NCI-H82 treated with DMSO at 0.1 percent for 48 hours (cell line): ENCODE data around the gene TNFRSF8.
"Not testable (repeated sequence)": the region's sequence is repeated elsewhere in the genome, so short reads cannot be mapped to it uniquely, and the experiment has no call there.

ENCODE experiments used
- DNase-seq: peaks from one replicate; lab custom pipeline; 2025; ENCODE audit not compliant: unreplicated experiment; lab: John Stamatoyannopoulos, UW

The TNFRSF8 gene

DNA sequence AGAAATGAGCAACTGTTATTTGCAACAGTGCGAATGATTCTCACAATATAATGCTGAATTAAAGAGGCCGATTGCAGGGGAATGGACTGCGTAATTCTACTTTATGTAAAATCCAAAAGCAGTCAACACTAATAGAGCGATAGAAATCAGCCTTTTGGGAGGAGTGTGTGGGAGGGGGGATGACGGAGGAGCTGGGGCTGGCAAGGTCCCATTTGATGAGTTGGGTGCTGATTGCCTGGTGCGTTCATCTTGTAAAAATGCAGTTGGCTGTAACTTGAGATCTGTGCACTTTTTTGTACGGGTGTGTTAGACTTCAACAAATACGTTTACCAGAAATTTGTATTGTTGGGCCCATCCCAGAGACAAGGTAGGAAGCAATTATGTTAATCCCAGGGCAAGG lies 20.7 kb downstream of the TNFRSF8 start:
- DNase-seq, result no peak

GRCh38 chr1:12085643-12086260 lies 22.6 kb downstream of the TNFRSF8 start:
- no peak for DNase-seq

GRCh38 chr1:12087797-12088314 lies 24.8 kb downstream of the TNFRSF8 start:
- no peak for DNase-seq

GRCh38 chr1:12088607-12089006 lies 25.5 kb downstream of the TNFRSF8 start:
- DNase-seq, result no peak

DNA sequence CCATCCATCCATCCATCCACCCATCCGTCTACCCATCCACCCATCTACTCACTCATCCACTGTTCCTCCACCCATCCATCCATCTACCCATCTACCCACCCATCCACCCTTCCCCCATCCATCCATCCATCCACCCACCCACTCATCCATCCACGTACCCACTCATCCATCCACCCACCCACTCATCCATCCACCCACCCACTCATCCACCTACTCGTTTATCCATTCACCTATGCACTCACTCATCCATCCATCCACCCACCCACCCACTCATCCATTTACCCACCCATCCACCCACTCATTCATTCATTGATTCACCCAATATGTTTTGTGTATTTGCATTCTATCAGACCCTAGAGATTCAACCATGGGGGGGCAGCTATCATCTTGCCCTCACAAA lies 27.2 kb downstream of the TNFRSF8 start:
- no peak for DNase-seq

DNA sequence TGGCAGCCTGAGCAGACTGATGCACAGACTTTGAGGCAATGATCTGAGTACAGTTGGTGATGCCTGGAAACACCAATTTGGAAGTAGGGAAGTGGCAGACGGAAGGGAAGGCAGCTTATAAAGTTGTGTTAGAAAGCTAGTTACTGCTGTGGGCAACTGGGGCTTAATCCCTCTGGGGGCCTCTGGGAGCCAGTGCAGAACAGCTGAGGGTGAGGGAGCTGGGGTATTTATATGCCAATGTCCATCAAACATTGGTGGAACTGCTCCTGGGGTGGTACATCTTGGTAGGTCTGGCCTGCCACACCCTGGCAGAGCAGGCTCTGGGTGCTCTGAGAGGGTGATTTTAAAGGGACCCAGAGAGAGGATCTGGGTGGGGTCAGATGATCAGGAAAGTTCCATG lies 28.1 kb downstream of the TNFRSF8 start:
- no peak for DNase-seq

DNA sequence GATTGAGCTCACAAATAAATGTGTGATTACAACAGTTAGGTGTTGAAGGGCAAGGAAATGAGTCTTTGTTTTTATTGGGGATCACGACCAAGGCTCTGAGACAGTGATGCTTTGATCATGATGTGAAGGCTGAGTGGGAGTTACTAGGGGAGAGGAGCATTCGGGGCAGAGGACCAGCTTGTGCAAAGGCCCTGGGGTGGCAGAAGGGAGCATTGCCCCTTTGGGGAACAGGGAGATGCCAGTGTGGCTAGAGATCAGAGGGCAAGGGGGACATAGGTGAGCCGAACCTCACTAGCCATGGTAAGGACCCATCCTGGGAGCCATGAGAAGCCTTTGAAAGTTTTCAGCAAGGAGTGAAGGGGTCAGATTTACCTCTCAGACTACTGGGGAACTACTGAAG lies 31.1 kb downstream of the TNFRSF8 start:
- no peak for DNase-seq

- no peak for DNase-seq
These were observed 32.6 kb downstream of the TNFRSF8 start for GRCh38 chr1:12095452-12096263.

- DNase-seq, result no peak
These were observed 33.5 kb downstream of the TNFRSF8 start for GRCh38 chr1:12096615-12097014.

- no peak for DNase-seq
These were observed 34.2 kb downstream of the TNFRSF8 start for GRCh38 chr1:12097321-12097720.

DNA sequence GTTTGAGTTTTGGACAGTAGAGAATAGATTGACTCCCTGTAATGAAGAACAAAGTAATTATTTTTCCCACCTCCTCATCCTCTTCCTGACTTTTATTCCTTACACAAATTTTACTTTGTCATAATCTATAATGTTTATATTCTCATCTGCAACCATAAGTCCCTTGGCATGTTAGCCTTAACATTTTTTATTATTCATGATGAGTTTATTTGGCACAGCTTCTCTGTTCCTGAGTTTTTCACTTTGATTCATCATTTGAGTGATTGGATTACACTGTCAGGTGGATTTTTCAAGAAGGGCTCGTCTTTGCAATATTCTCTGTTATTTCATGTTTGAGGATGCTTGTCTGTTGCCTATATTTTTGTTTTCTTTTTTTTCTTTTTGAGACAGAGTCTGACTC lies 35.7 kb downstream of the TNFRSF8 start:
- no peak for DNase-seq

- no peak for DNase-seq
These were observed 36.5 kb downstream of the TNFRSF8 start for GRCh38 chr1:12099610-12100009.

- DNase-seq, result no peak
These were observed 37.0 kb downstream of the TNFRSF8 start for GRCh38 chr1:12100071-12100470.

DNA sequence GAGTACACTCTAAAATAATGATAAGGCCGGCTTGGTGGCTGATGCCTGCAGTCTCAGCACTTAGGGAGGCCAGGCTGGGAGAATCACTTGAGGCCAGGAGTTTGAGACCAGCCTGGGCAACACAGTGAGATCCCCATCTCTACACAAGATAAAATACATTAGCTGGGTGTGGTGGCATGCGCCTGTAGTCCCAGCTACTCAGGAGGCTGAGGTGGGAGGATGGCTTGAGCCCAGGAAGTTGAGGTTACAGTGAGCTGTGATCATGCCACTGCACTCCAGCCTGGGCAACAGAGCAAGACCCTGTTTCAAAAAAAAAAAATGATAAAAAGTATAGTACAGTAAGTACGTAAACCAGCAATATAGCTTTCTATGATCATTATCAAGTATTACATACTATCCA lies 38.0 kb downstream of the TNFRSF8 start:
- not testable (repeated sequence) for DNase-seq

- DNase-seq, result no peak
These were observed 39.0 kb downstream of the TNFRSF8 start for GRCh38 chr1:12102066-12102465.

DNA sequence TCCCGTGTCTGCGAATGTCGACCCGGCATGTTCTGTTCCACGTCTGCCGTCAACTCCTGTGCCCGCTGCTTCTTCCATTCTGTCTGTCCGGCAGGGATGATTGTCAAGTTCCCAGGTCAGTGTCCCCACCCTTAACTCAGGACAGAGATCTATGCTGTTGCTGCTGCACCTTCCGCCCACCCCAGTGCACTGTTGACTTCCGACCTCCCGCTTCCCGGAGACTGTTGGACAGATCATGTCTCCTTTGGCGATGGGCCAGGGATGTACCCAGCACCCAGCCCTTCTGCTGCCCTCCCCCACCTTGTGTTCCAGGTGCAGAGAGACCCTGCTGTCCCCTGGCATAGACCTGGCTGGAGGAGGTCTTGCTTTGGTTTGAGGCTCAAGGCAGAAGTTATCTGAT lies 41.3 kb downstream of the TNFRSF8 start:
- DNase-seq, result no peak

DNA sequence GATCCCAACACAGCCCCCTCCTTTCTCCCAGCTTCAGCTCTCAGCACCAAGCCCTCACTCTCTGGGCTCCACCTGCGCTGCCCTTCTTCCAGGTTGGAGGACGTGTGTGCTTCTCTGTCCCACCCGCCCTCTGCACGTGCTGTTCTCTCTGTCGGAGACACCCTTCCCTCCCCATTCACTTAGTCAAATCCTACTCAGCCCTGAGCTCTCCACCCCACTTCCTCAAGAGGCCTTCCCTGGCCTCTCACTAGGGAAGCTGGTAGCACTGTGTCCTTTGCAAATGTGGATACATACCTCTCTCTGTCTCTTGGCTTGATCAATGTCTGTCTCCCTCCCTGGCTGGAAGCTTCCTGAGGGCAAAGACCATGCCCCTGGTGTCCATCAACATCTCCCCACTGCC lies 43.0 kb downstream of the TNFRSF8 start:
- DNase-seq, result no peak

GRCh38 chr1:12106861-12107260 lies 43.8 kb downstream of the TNFRSF8 start:
- not testable (repeated sequence) for DNase-seq

GRCh38 chr1:12107718-12108117 lies 44.6 kb downstream of the TNFRSF8 start:
- DNase-seq, result no peak

GRCh38 chr1:12109901-12110300 lies 46.8 kb downstream of the TNFRSF8 start:
- no peak for DNase-seq

GRCh38 chr1:12111741-12112140 lies 48.6 kb downstream of the TNFRSF8 start:
- DNase-seq, result no peak

GRCh38 chr1:12112711-12113161 lies 49.6 kb downstream of the TNFRSF8 start:
- no peak for DNase-seq
